HCT116 (cell line): ENCODE measurements around the gene LCT. TPM values are rescaled to one million over a fixed set of nuclear protein-coding genes. Genes with fewer than 3 reads are reported as not detected.

Experiments used
- ATAC-seq: fragments of 200-7000 bp; cut with Tn5 transposase; 2 replicates; pipeline ENCODE4 v1.9.1; 2020; ENCODE audit warnings: mild to moderate bottlenecking, moderate library complexity
- BruUV-seq: library from RNA; stranded (reverse); fragments of 400-500 nt; replicated peaks from 2 replicates; lab custom pipeline; 2021; lab: Mats Ljungman, UMichigan
- CTCF ChIA-PET: fragments of 300-600 bp; sonication (Branson Sonifier 250); formaldehyde crosslinking; loops from one replicate; lab custom pipeline; 2021; ENCODE audit warnings: antibody characterized with exemption; lab: Charles Lee
- POLR2A ChIA-PET: fragments of 300-600, 350-600 bp; sonication (Branson Sonifier 250); formaldehyde crosslinking; loops from one replicate; lab custom pipeline; 2021; ENCODE audit warnings: antibody characterized with exemption; lab: Charles Lee
- RAD21 ChIA-PET, 2 experiments: fragments of 300-600 bp; sonication (Branson Sonifier 250); formaldehyde crosslinking; loops; one replicate each; lab custom pipeline; 2023; ENCODE audit warnings: low total read pairs in 2 of 2; ENCODE audit not compliant: uncharacterized antibody in 2 of 2, unreplicated experiment in 2 of 2, low non-redundant PET in 1 of 2; lab: Charles Lee
- DNase-seq: peaks from one replicate; pipeline ENCODE4 v3.0.0-alpha.2; 2010; ENCODE audit warnings: low read depth, low spot score
- H2AFZ ChIP-seq: fragments of 200-600 bp; shearing (Covaris generic), sonication (generic); 2 replicates; pipeline ENCODE4 v1.6.1; 2017; ENCODE audit warnings: low read depth, mixed run types, mixed read lengths, antibody characterized with exemption, low read length; ENCODE audit not compliant: poor library complexity, severe bottlenecking
- H3K27ac ChIP-seq: 2 replicates; pipeline ENCODE4 v1.5.1; 2012; ENCODE audit warnings: low read depth, low read length
- H3K27me3 ChIP-seq: fragments of 200-600 bp; sonication (generic); 2 replicates; pipeline ENCODE4 v1.6.1; 2016; ENCODE audit warnings: mixed run types, low read length, mixed read lengths; ENCODE audit not compliant: insufficient read depth
- H3K36me3 ChIP-seq, 2 experiments: fragments of 200-500 bp in 1 of 2; fragments of 200-600 bp in 1 of 2; sonication (Bioruptor generic) in 1 of 2; sonication (generic) in 1 of 2; 2 replicates each; pipeline versions ENCODE4 v1.5.1 to v1.6.1; 2014 to 2016; ENCODE audit warnings: low read length in 2 of 2, inconsistent platforms in 1 of 2, mixed read lengths in 1 of 2, mixed run types in 1 of 2; ENCODE audit not compliant: insufficient read depth in 2 of 2, control insufficient read depth in 1 of 2
- H3K4me1 ChIP-seq, 2 experiments: fragments of 200-600 bp in 1 of 2; sonication (generic) in 1 of 2; 2 replicates each; pipeline versions ENCODE4 v1.5.1 to v1.6.1; 2012 to 2017; ENCODE audit warnings: low read length in 2 of 2, inconsistent platforms in 1 of 2, mild to moderate bottlenecking in 1 of 2, mixed read lengths in 1 of 2, mixed run types in 1 of 2, moderate library complexity in 1 of 2; ENCODE audit not compliant: insufficient read depth in 2 of 2, control insufficient read depth in 1 of 2
- H3K4me2 ChIP-seq: fragments of 200-600 bp; sonication (generic); 2 replicates; pipeline ENCODE4 v1.6.1; 2017; ENCODE audit warnings: mixed run types, low read length, mixed read lengths
- H3K4me3 ChIP-seq, 2 experiments: fragments of 200-600 bp in 1 of 2; sonication (generic) in 1 of 2; replicated peaks in 1 of 2; 2 replicates each; pipeline ENCODE4 v1.5.1; 2011 to 2016; ENCODE audit warnings: low read length in 2 of 2, control low read depth in 1 of 2, low read depth in 1 of 2, mild to moderate bottlenecking in 1 of 2, mixed read lengths in 1 of 2, mixed run types in 1 of 2
- H3K79me2 ChIP-seq: fragments of 200-600 bp; sonication (generic); 2 replicates; pipeline ENCODE4 v1.6.1; 2017; ENCODE audit warnings: mild to moderate bottlenecking, mixed run types, low read length, moderate library complexity, mixed read lengths; ENCODE audit not compliant: insufficient read depth
- H3K9ac ChIP-seq: fragments of 200-600 bp; sonication (generic); 2 replicates; pipeline ENCODE4 v1.6.1; 2016; ENCODE audit warnings: low read length, mixed read lengths
- H3K9me2 ChIP-seq: fragments of 200-600 bp; sonication (generic), shearing (Covaris generic); 2 replicates; pipeline ENCODE4 v1.6.1; 2017; ENCODE audit warnings: mixed run types, mild to moderate bottlenecking, moderate library complexity; ENCODE audit not compliant: insufficient read depth
- H3K9me3 ChIP-seq, 2 experiments: fragments of 200-500 bp in 1 of 2; fragments of 200-600 bp in 1 of 2; sonication (Bioruptor generic) in 1 of 2; sonication (generic) in 1 of 2; 2 replicates each; pipeline ENCODE4 v1.6.1; 2014 to 2017; ENCODE audit warnings: low read length in 2 of 2, mixed read lengths in 2 of 2, inconsistent platforms in 1 of 2, low read depth in 1 of 2, mild to moderate bottlenecking in 1 of 2, mixed run types in 1 of 2, moderate library complexity in 1 of 2; ENCODE audit not compliant: control insufficient read depth in 1 of 2, insufficient read depth in 1 of 2
- H4K20me1 ChIP-seq: fragments of 200-600 bp; sonication (generic), shearing (Covaris generic); 2 replicates; pipeline ENCODE4 v1.6.1; 2017; ENCODE audit warnings: mixed run types, mild to moderate bottlenecking, moderate library complexity; ENCODE audit not compliant: insufficient read depth
- CBX3 ChIP-seq: IDR thresholded peaks from 2 replicates; pipeline ENCODE4 v1.6.1; 2012; ENCODE audit warnings: low read depth
- CEBPB ChIP-seq: IDR thresholded peaks from 2 replicates; pipeline ENCODE4 v1.6.1; 2012; ENCODE audit warnings: low read depth
- EGR1 ChIP-seq: IDR thresholded peaks from 2 replicates; pipeline ENCODE4 v1.6.1; 2012; ENCODE audit warnings: low read depth
- ELF1 ChIP-seq: IDR thresholded peaks from 2 replicates; pipeline ENCODE4 v1.6.1; 2012; ENCODE audit warnings: low read depth, borderline replicate concordance
- EZH2phosphoT487 ChIP-seq: fragments of 200-600 bp; IDR thresholded peaks from 2 replicates; pipeline ENCODE4 v1.6.1; 2018; ENCODE audit warnings: antibody characterized with exemption, borderline replicate concordance
- FOSL1 ChIP-seq: IDR thresholded peaks from 2 replicates; pipeline ENCODE4 v1.6.1; 2012; ENCODE audit warnings: low read depth
- JUND ChIP-seq: IDR thresholded peaks from 2 replicates; pipeline ENCODE4 v1.6.1; 2012
- POLR2A ChIP-seq: IDR thresholded peaks from 2 replicates; pipeline ENCODE4 v1.7.0; 2011; ENCODE audit warnings: borderline replicate concordance; ENCODE audit not compliant: insufficient read depth, insufficient read length; ENCODE audit errors: extremely low read depth
- POLR2AphosphoS5 ChIP-seq: IDR thresholded peaks from 2 replicates; pipeline ENCODE4 v1.6.1; 2011; ENCODE audit warnings: mild to moderate bottlenecking, low read depth, low read length, moderate library complexity
- RAD21 ChIP-seq: IDR thresholded peaks from 2 replicates; pipeline ENCODE4 v1.6.1; 2012; ENCODE audit warnings: low read depth, mild to moderate bottlenecking
- SIN3A ChIP-seq: IDR thresholded peaks from 2 replicates; pipeline ENCODE4 v1.6.1; 2012; ENCODE audit warnings: low read depth
- SP1 ChIP-seq: IDR thresholded peaks from 2 replicates; pipeline ENCODE4 v1.6.1; 2012; ENCODE audit warnings: low read depth
- SRF ChIP-seq: IDR thresholded peaks from 2 replicates; pipeline ENCODE4 v1.6.1; 2012; ENCODE audit warnings: low read depth
- TCF7L2 ChIP-seq: IDR thresholded peaks from 2 replicates; pipeline ENCODE4 v1.7.0; 2011; ENCODE audit warnings: borderline replicate concordance, inconsistent platforms; ENCODE audit not compliant: insufficient read depth, insufficient read length; ENCODE audit errors: extremely low read depth
- YY1 ChIP-seq: IDR thresholded peaks from 2 replicates; pipeline ENCODE4 v1.6.1; 2011; ENCODE audit warnings: low read length, low read depth, moderate library complexity, mild to moderate bottlenecking; ENCODE audit not compliant: insufficient replicate concordance; ENCODE audit errors: extremely low read depth
- ZFX ChIP-seq: fragments of 450-650 bp; IDR thresholded peaks from 2 replicates; pipeline ENCODE4 v1.6.1; 2017
- ZNF274 ChIP-seq: fragments of 200-500 bp; sonication (Bioruptor generic); IDR thresholded peaks from 2 replicates; pipeline ENCODE4 v1.6.1; 2014; ENCODE audit warnings: mild to moderate bottlenecking, low read depth, low read length, inconsistent platforms
- intact Hi-C: fragments of 100-400 bp; cut with micrococcal nuclease; formaldehyde crosslinking; loops from 2 replicates; pipeline ENCODE4 v1.10.0; 2022
- total RNA-seq: library from RNA; stranded (reverse); gene quantifications from one replicate; pipeline ENCODE4 v1.2.1, GENCODE V29; 2021; ENCODE audit not compliant: unreplicated experiment
- TF ChIP-seq, protein P1 (sequence below): IDR thresholded peaks from 2 replicates; pipeline ENCODE4 v1.6.1; 2012
- TF ChIP-seq, protein P2 (sequence below): IDR thresholded peaks from 2 replicates; pipeline ENCODE4 v1.6.1; 2011; ENCODE audit warnings: mild to moderate bottlenecking, low read length, moderate library complexity; ENCODE audit not compliant: insufficient replicate concordance; ENCODE audit errors: extremely low read depth
- TF ChIP-seq, protein P3 (sequence below): IDR thresholded peaks from 2 replicates; pipeline ENCODE4 v1.6.1; 2012

The LCT gene
- total RNA-seq, 1 experiment from 2014 or later: 0.12 TPM

DNA sequence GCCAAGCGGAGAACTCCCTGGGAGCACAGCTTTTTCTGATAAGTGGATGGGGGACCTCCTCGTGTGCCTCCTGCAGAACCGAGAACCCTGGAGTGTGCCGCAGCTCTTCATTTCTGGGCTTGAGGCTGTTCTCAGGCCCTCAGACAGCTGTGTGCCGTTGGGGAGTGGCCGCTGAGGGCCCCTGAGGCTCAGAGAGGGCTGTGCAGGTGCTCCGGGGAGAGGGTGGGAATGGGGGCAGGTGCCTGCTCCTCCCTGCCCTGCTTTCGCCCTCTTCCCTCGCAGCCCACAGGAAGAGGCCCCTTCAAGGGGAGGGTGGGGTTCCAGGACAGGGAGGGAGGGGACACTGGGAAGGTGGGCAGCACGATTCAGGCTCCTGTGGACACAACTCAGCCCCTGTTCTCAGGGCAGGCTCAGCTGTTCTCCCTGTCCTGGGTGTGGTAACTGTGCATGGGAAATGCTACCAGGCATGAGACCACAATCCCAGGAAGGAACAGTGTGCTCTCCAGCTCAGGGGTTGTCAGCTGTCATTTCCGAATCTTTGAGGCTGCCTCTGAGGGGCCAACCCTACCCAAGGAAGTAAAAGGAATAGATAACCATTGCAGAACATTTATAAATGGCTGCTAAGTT, 11.3 kb downstream of the LCT start:
- Histone ChIP-seq H4K20me1 (no peaks in the 10 kb centered on the region), H3K4me1 (no peaks in the 10 kb centered on the region), H3K27ac (no peak overlapping the region), H3K9me3 (no peaks in the 10 kb centered on the region), H3K9ac (no peak overlapping the region), H3K36me3 (no peaks in the 10 kb centered on the region), H3K79me2 (no peaks in the 10 kb centered on the region), H2AFZ (no peak overlapping the region), H3K4me2 (no peak overlapping the region), H3K9me2 (no peaks in the 10 kb centered on the region), H3K27me3 (no peaks in the 10 kb centered on the region), H3K4me3 (no peak overlapping the region)
- intact Hi-C loops: no loop called here
- RAD21 ChIA-PET: no interaction called here
- CTCF ChIA-PET: no interaction called here
- ATAC-seq: no peak
- no peak for DNase-seq
- POLR2A ChIA-PET: no interaction called here
- TF ChIP-seq JUND (no peak), EZH2phosphoT487 (no peak), SIN3A (no peak), RAD21 (no peak), TCF7L2 (no peak)
- TF ChIP-seq, protein P1, sequence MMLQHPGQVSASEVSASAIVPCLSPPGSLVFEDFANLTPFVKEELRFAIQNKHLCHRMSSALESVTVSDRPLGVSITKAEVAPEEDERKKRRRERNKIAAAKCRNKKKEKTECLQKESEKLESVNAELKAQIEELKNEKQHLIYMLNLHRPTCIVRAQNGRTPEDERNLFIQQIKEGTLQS: no peak
- no TSS peak for BruUV-seq

DNA sequence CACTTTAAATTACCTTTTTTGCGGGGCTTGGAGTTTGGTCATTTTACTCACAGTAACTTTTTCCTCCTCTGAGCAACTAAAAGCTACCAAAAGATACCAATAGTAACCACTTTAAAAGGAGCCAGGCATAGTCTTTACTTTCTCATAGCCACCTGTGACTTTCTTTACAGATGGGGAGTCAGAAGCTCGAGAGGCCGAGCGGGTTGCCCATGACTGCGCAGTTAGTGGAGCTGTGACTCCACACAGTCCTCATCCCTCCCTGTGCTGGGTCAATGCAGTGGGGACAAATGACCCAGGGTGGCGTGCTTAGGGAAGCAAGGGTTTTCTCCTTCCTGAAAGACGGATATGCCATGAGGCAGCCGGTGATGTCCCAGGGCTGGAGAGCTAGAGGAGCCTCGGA, 11.9 kb downstream of the LCT start:
- intact Hi-C loops: no loop called here
- Histone ChIP-seq H4K20me1 (no peaks in the 10 kb centered on the region), H3K4me1 (no peaks in the 10 kb centered on the region), H3K4me3 (no peak overlapping the region), H3K4me2 (no peak overlapping the region), H3K9ac (no peak overlapping the region), H3K79me2 (no peaks in the 10 kb centered on the region), H3K27me3 (no peaks in the 10 kb centered on the region), H2AFZ (no peak overlapping the region), H3K36me3 (no peaks in the 10 kb centered on the region), H3K9me2 (no peaks in the 10 kb centered on the region), H3K27ac (no peak overlapping the region), H3K9me3 (no peaks in the 10 kb centered on the region)
- ATAC-seq (no peak), DNase-seq (no peak)
- BruUV-seq: no TSS peak
- ChIA-PET CTCF (interaction anchor here (1.3 kb wide), 1 partner anchor 27 kb away, joined by 4 read pairs; no protein-coding TSS in a partner anchor), RAD21 (no interaction called here), POLR2A (no interaction called here)
- TF ChIP-seq, protein P1: no peak
- no peak for TF ChIP-seq TCF7L2
- no peak for TF ChIP-seq ZFX
- TF ChIP-seq SP1: no peak
- no peak for TF ChIP-seq SIN3A
- no peak for TF ChIP-seq FOSL1
- TF ChIP-seq CEBPB: no peak
- TF ChIP-seq, protein P2, sequence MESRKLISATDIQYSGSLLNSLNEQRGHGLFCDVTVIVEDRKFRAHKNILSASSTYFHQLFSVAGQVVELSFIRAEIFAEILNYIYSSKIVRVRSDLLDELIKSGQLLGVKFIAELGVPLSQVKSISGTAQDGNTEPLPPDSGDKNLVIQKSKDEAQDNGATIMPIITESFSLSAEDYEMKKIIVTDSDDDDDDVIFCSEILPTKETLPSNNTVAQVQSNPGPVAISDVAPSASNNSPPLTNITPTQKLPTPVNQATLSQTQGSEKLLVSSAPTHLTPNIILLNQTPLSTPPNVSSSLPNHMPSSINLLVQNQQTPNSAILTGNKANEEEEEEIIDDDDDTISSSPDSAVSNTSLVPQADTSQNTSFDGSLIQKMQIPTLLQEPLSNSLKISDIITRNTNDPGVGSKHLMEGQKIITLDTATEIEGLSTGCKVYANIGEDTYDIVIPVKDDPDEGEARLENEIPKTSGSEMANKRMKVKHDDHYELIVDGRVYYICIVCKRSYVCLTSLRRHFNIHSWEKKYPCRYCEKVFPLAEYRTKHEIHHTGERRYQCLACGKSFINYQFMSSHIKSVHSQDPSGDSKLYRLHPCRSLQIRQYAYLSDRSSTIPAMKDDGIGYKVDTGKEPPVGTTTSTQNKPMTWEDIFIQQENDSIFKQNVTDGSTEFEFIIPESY: no peak
- no peak for TF ChIP-seq POLR2AphosphoS5
- no peak for TF ChIP-seq POLR2A
- TF ChIP-seq ELF1: no peak
- TF ChIP-seq EZH2phosphoT487: no peak
- TF ChIP-seq EGR1: no peak
- TF ChIP-seq CBX3: no peak
- no peak for TF ChIP-seq SRF
- TF ChIP-seq ZNF274: no peak
- TF ChIP-seq, protein P3, sequence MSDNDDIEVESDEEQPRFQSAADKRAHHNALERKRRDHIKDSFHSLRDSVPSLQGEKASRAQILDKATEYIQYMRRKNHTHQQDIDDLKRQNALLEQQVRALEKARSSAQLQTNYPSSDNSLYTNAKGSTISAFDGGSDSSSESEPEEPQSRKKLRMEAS: no peak
- TF ChIP-seq JUND: no peak
- TF ChIP-seq YY1: no peak
